ENCODE measurements around the gene EPHA6. TPM values are rescaled to one million over a fixed set of nuclear protein-coding genes. Genes with fewer than 3 reads are reported as not detected.
"Not testable (repeated sequence)": the region's sequence is repeated elsewhere in the genome, so short reads cannot be mapped to it uniquely, and the experiment has no call there.

The EPHA6 gene
- total and polyA plus RNA-seq, 9 donors: 2.0 to 20.9 (median 9.2) TPM

DNA sequence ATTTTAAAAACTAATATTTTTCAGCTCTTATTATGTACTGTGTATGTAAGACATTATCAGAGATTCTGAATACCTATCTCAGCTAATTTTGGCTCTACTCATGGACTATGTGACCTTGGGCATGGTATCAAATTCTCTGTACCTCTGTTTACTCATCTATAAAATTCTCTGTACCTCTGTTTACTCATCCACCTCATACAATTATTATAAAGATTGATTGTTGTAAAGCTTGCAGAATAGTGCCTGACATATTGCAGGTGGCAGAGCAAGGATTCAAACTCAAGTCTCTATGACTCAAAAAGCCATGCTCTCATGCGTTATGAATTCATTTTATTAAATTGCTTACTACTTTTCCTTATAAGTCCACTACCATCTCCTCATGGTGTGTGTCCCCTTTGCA, 798.2 kb downstream of the EPHA6 start:
- no peaks in the 10 kb centered on the region for H3K36me3 ChIP-seq
- intact Hi-C loops (cut with DNase I): no loop called here
- H3K4me1 ChIP-seq (ENCODE audit: insufficient read depth): no peaks in the 10 kb centered on the region
- DNase-seq: no peak
- H3K4me3 ChIP-seq: no peak overlapping the region
- H3K27me3 ChIP-seq: no peaks in the 10 kb centered on the region
- no peaks in the 10 kb centered on the region for H3K9me3 ChIP-seq
- WGBS, 3 donors: 88 to 92% (median 92%) methylated on average over 1 of the region's 1 CpG
- TF ChIP-seq, protein P1, sequence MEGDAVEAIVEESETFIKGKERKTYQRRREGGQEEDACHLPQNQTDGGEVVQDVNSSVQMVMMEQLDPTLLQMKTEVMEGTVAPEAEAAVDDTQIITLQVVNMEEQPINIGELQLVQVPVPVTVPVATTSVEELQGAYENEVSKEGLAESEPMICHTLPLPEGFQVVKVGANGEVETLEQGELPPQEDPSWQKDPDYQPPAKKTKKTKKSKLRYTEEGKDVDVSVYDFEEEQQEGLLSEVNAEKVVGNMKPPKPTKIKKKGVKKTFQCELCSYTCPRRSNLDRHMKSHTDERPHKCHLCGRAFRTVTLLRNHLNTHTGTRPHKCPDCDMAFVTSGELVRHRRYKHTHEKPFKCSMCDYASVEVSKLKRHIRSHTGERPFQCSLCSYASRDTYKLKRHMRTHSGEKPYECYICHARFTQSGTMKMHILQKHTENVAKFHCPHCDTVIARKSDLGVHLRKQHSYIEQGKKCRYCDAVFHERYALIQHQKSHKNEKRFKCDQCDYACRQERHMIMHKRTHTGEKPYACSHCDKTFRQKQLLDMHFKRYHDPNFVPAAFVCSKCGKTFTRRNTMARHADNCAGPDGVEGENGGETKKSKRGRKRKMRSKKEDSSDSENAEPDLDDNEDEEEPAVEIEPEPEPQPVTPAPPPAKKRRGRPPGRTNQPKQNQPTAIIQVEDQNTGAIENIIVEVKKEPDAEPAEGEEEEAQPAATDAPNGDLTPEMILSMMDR (IDR thresholded peaks at IDR 0.05): no peak
- TF ChIP-seq POLR2A (IDR thresholded peaks at IDR 0.05): no peak
- no peak for TF ChIP-seq EP300 (IDR thresholded peaks at IDR 0.05)
- no peak overlapping the region for H3K27ac ChIP-seq

DNA sequence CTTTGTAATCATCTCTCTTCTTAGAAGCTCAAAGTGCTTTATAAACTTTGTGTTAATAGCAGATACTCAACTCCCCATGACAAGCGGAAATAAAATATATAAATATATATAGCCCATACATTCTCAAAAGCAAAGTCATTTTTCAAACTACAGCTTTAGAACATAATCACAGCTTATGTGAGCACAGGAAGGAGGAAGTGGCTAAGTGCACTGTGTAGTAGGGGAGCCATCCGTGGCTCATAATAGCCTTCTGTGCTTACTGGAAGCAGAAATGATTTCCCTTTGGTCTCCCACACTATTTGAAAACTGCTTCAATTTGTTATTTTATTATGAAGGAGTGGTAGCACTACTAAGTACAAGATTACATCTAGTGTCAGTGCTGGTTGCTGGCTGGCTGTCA, 798.7 kb downstream of the EPHA6 start:
- DNase-seq: no peak
- Histone ChIP-seq H3K27me3 (no peaks in the 10 kb centered on the region), H3K9me3 (no peaks in the 10 kb centered on the region), H3K27ac (no peak overlapping the region), H3K4me1 (ENCODE audit: insufficient read depth) (no peaks in the 10 kb centered on the region), H3K36me3 (no peaks in the 10 kb centered on the region), H3K4me3 (no peak overlapping the region)
- 83 to 94% (median 93%) methylated on average over 2 of the region's 2 CpGs for WGBS, 3 donors
- intact Hi-C loops (cut with DNase I): no loop called here
- TF ChIP-seq, protein P1 (IDR thresholded peaks at IDR 0.05): no peak
- TF ChIP-seq POLR2A (IDR thresholded peaks at IDR 0.05) (no peak), EP300 (IDR thresholded peaks at IDR 0.05) (no peak)

DNA sequence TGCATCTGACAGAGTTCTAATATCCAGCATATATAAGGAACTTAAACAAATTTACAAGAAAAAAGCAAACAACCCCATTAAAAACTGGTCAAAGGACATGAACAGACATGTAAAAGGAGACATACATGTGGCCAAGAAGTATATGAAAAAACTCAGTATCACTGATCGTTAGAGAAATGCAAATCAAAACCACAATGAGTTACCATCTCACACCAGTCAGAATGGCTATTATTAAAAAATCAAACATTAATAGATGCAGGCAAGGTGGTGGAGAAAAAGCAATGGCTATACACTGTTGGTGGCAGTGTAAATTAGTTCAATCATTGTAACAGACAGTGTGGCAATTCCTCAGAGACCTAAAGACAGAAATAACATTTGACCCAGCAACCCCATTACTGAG, 806.1 kb downstream of the EPHA6 start:
- H3K36me3 ChIP-seq; H3K27ac ChIP-seq; H3K27me3 ChIP-seq; H3K4me3 ChIP-seq; DNase-seq; H3K4me1 ChIP-seq (ENCODE audit: insufficient read depth); H3K9me3 ChIP-seq; intact Hi-C loops (cut with DNase I): not testable (repeated sequence)
- WGBS, 3 donors: 75 to 85% (median 78%) methylated on average over 1 of the region's 1 CpG

DNA sequence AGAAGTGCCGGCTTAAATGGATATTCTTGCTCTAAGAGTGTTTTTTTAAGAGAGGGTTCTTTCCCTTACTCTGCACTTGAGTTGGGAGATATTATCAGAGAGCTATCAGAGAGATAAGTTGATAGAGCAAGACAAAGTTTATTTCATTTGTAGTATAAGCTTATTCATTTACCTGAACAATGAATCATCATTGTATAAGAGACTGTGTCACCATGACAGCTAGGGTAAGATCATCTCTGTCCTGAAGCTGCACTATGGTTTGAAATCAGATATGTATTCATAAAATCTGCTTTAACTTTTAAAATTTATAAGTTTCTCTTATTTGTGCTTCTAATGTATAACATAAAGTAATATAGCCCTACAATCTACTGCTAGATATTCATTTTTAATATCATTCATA, 822.1 kb downstream of the EPHA6 start:
- Histone ChIP-seq H3K4me1 (ENCODE audit: insufficient read depth) (no peaks in the 10 kb centered on the region), H3K4me3 (no peak overlapping the region), H3K36me3 (no peaks in the 10 kb centered on the region), H3K27ac (no peak overlapping the region), H3K27me3 (no peaks in the 10 kb centered on the region), H3K9me3 (no peaks in the 10 kb centered on the region)
- WGBS, 3 donors: 83 to 92% (median 87%) methylated on average over 1 of the region's 1 CpG
- TF ChIP-seq POLR2A (IDR thresholded peaks at IDR 0.05) (no peak), EP300 (IDR thresholded peaks at IDR 0.05) (no peak)
- TF ChIP-seq, protein P1 (IDR thresholded peaks at IDR 0.05): no peak
- no peak for DNase-seq
- intact Hi-C loops (cut with DNase I): no loop called here

DNA sequence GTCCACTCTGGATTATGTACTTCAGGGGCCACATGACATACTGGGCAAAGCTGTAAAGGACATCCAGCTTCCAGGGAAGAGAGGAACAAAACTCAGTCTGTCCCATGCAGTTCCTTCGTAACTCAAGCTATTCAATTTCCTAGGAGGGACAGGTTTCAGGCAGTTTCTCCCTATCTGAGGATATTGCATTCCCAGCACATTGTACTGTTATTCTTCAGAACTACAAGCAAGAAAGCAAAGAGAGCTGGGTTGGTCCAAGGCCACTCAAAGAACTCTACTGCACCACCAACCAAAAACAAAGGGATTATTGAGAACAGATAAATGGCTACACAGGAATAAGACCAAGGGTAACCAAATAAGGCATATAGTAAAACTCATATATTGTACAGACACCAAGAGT, 832.5 kb downstream of the EPHA6 start:
- H3K36me3 ChIP-seq: no peaks in the 10 kb centered on the region
- no peak for DNase-seq
- TF ChIP-seq, protein P1 (IDR thresholded peaks at IDR 0.05): no peak
- no peak for TF ChIP-seq POLR2A (IDR thresholded peaks at IDR 0.05)
- TF ChIP-seq EP300 (IDR thresholded peaks at IDR 0.05): no peak
- H3K4me1 ChIP-seq (ENCODE audit: insufficient read depth): no peaks in the 10 kb centered on the region
- intact Hi-C loops (cut with DNase I): no loop called here
- no peaks in the 10 kb centered on the region for H3K9me3 ChIP-seq
- H3K4me3 ChIP-seq: no peak overlapping the region
- WGBS, 3 donors: 83 to 100% (median 96%) methylated on average over 1 of the region's 1 CpG
- H3K27me3 ChIP-seq: no peaks in the 10 kb centered on the region
- H3K27ac ChIP-seq: no peak overlapping the region
